HG03175 (cell line): Measurements from ENCODE around the gene PARD3.
"Not testable (repeated sequence)": the region's sequence is repeated elsewhere in the genome, so short reads cannot be mapped to it uniquely, and the experiment has no call there.

Source experiments
- ATAC-seq: cut with Tn5 transposase; IDR thresholded peaks from one replicate; pipeline ENCODE4 v1.9.1; 2021; ENCODE audit warnings: mild to moderate bottlenecking, moderate library complexity; ENCODE audit not compliant: unreplicated experiment

The PARD3 gene

DNA sequence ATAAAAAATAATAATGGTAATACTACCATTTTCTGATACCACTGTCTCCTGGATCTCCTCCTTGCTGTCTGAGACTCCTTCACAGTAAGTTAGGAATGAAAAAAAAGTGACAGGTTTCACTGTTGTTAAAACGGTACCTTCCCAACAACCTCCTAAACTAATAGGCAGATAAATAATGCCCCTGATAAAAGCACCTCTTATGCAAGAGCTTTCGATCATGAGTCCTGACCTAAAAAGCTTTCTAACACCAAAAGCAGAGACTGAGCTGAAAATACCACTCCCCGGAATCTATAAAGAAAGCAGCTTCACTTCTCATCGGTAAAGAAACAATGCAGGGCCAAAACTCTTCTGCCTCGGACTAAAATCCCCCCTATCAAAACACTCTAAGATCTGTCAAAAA, 14.5 kb downstream of the PARD3 start:
- ATAC-seq: no peak

- ATAC-seq: no peak
These were observed 16.4 kb downstream of the PARD3 start for GRCh38 chr10:34798654-34799053.

DNA sequence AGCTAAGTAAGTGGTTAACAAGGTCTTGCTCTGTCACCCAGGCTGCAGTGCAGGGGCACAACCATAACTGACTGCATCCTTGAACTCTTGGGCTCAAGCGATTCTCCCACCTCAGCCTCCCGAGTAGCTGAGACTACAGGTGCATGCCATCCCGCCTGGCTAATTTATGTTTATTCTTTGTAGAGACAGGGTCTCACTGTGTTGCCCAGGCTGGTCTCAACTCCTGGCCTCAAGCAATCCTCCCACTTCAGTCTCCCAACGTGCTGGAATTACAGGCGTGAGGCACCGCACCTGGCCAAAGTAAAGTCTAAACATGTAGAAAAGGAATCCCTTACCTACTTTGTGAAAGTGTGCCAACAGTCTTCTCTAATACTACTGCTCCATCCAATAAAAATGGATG, 17.9 kb downstream of the PARD3 start:
- no peak for ATAC-seq

GRCh38 chr10:34796133-34796532, 19.0 kb downstream of the PARD3 start:
- ATAC-seq: no peak

DNA sequence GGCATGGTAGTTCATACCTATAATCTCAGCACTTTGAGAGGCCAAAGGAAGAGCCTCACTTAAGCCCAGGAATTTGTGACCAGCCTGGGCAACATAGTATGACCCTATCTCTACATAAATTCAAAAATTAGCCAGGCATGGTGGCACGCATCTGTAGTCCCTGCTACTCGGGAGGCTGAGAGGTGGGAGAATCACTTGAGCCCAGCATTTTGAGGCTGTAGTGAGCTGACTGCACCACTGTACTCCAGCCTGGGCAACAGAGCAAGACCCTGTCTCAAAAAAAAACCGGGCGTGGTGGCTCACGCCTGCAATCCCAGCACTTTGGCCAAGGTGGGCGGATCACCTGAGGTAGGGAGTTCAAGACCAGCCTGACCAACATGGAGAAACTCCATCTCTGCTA, 19.8 kb downstream of the PARD3 start:
- ATAC-seq: no peak

- ATAC-seq: no peak
These were observed 20.3 kb downstream of the PARD3 start for GRCh38 chr10:34794835-34795234.

GRCh38 chr10:34793581-34793980, 21.5 kb downstream of the PARD3 start:
- not testable (repeated sequence) for ATAC-seq

GRCh38 chr10:34792881-34793280, 22.2 kb downstream of the PARD3 start:
- ATAC-seq: no peak

- no peak for ATAC-seq
These were observed 23.1 kb downstream of the PARD3 start for GRCh38 chr10:34791947-34792346.

DNA sequence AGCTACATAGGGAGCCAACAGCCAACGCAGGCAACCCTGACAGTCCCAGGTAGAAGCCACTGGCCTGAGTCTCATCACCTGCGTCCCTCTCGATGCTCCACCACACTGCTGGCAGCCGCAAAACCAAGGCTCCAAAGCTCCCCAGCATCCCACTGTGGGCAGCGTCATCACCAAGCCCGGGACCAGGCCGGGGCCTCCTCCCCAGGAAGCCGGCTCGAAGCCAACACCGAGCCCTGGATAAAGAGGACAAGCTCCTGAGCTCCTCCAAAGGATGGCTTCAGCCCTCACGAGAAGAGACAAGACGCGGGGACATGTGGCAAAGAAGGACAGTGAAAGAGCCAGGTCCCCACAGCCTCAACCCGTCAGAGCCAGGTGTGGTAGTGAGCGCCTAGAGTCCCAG, 23.9 kb downstream of the PARD3 start:
- ATAC-seq: no peak

DNA sequence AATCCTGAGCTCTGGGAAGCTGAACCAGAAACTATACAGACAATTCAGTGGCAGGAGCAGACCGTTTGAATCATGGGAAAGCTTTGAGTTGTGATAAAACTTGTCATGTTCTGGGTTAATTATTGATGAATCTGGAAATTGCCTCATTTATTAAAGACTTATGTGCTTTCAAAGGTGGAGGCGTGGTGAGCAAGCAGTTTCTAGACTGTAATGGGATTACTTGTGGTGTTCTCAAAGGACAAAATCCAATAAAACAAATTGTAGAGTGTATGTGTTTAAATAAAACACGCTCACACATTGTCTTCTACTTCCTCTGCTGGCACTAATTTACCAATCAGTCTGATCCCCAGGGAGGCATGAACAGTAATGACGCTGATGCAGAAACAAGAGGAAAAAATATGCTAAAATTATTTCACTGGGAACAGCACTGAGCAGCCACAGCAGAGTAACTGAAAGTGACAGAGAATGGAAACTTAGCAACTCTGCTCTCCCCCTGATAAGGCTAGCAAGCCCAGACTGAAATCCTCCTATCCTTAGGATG, 25.1 kb downstream of the PARD3 start:
- ATAC-seq: peak; percentile 47

GRCh38 chr10:34786464-34786863, 28.6 kb downstream of the PARD3 start:
- ATAC-seq: no peak

DNA sequence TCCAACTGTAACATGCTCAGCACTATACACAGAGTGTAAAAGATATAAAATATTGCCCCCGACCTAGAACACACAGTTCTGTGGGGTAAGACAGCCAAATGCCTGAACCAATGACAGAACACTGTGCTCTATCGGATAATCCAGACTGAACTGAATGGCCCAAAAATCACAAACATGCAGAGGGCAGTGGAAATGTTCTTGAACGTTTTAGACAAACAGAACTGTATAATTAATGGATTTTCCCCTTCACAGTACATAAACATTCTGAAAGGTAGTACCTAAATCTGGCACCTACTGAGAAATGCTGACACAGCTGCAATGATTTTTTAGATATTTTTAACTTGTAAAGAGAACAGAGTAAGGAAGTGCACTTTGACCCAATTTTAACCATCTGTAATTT, 33.4 kb downstream of the PARD3 start:
- no peak for ATAC-seq

GRCh38 chr10:34780818-34781380, 34.2 kb downstream of the PARD3 start:
- peak; percentile 83 for ATAC-seq

DNA sequence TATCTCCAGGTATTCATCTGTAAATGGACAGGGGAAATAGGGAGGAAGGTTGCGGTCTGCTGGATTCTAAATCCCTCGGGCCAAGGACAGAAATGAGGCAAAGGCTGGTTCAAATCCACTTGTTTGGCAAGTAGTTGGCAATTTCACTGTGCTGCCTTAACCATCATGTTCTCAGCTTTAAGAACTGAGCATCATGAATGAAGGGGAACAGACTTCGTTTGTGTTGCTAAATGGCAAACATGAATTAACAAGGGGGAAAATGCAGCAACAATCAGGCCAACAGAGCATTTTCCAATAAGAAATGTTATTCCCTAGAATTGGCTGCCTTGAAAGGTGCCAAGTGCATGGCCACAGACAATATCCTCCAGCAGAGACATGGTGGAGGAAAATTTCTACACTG, 36.9 kb downstream of the PARD3 start:
- ATAC-seq: no peak

DNA sequence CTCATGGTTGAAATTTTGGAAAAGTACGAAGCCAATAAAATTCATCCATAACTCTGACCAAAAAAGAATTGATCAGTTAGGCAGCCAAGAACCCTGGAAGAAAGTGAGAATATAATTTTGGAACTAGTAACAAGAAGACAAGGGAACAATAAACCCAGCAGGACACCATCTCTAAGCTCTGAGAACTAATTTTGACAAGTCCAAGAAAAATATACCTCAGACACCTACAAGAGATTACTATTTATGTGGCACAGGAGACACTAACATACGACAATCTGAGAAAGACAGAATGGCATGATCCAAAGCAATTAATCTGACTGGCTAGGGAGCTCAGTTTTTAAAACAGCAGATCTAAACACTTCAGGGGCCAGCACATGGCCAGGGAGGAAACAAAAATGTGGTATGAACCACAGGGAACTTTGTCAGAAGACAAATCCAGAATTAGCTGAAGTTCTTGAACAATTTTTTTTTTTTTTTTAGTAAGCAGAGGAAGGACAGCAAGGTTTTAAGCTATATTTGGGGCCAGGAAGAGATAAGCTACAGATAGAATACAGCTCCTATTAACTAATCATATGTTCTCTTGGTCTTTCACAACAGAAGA, 38.9 kb downstream of the PARD3 start:
- ATAC-seq: no peak

DNA sequence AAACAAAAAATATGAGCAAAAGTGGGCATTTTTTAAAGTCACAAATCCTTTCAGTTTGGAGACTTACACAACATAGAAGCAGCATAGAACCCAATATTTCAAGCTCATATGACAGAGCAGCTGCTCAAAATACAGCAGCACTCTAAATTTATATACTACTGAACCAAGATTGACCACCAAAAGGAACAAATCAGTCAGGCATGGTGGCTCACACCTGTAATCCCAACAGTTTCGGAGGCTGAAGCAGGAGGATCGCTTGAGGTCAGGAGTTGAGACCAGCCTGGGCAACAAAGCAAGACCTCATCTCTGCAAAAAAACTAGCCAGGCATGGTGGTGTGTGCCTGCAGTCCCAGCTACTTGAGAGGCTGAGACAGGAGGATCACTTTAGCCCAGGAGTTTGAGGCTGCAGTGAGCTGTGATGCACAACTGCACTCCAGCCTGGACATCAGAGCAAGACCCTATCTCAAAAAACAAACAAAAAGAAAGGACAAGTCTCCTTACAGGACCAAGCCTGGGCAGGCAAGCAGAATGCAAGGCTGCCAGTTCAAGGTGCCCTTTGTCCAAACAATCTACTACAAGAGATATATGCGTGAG, 40.0 kb downstream of the PARD3 start:
- ATAC-seq: no peak

DNA sequence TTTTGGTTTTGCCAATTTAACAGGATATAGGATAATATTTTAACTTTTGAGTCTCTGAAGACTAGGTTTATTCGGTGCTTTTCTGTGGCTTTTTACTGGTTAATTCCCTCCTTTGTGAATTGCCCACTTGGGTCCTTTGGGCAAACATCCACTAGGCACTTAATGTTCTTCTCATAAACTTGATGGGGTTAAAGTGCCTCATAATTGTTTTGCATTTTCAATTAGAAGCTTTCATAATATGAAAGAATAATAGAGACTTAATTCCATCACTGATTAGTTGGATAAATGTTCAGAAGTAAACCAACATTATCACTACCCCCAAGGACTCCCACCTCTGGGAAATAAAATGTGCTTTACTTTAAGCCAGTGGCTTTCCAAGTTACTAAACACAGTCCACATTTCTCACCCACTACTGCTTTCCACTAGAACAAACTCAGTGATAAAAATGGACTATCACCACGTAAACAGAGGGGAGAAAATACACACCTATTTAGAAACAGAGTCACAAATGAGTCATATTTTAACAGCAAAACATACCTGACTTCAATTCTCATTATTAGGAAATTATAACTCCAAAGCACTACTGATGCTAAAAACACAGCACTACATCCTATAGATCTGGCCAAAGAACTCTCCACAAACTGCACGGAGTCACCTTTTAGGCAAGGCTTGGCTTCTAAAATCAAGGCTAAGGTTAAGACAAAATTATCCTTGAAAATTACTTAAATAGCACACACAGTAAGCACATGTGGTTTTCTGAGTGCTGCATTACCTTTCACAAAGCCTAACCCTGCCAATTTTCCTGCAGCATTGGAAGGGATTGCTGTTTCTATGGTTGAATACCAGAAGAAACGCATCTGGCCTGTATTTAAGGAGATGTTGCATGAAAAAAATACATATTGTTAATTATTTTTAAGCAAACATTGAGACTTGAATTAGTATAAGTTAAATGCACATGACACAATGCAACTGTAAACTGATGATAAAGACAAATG, 41.2 kb downstream of the PARD3 start:
- no peak for ATAC-seq

- ATAC-seq: no peak
These were observed 43.6 kb downstream of the PARD3 start for GRCh38 chr10:34771525-34771924.

GRCh38 chr10:34771106-34771505, 44.0 kb downstream of the PARD3 start:
- ATAC-seq: no peak

DNA sequence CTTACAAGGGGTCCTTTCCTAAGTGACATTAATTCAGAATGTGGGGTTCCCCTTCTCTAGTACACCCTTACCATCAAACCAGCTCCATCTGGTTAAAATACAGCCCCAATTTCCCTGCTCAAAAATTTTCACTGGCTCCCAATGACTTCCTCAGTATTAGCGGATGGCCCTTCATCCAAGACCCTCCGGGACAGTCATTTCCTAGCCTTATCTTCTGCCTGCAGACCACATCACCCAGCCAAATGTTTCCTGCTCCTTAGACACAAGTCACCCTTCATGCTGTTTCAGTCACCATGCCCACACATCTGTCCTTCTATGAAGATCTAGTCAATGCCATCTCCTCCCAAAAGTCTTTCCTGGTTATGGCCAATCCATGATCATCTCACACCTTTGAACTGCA, 45.2 kb downstream of the PARD3 start:
- ATAC-seq: no peak
